Lower lobe of right lung (tissue), 2 donors: ENCODE results near the gene AUTS2. TPM values are rescaled to one million over a fixed set of nuclear protein-coding genes. Genes with fewer than 3 reads are reported as not detected.

Experiments
- ATAC-seq, 2 donors: fragments of 200-7000 bp; cut with Tn5 transposase; one replicate each; pipeline ENCODE4 v1.9.1; 2020 to 2022; ENCODE audit warnings: mild to moderate bottlenecking in 2 of 2, moderate library complexity in 2 of 2
- DNase-seq: peaks from one replicate; pipeline ENCODE4 v3.0.0-alpha.2; 2020
- H3K27ac ChIP-seq: fragments of 200-600 bp; one replicate; pipeline ENCODE4 v1.8.0; 2022
- H3K27me3 ChIP-seq: fragments of 200-600 bp; one replicate; pipeline ENCODE4 v1.8.0; 2022; ENCODE audit warnings: low read depth
- H3K36me3 ChIP-seq: fragments of 200-600 bp; one replicate; pipeline ENCODE4 v1.8.0; 2022; ENCODE audit warnings: mild to moderate bottlenecking
- H3K4me1 ChIP-seq: fragments of 200-600 bp; one replicate; pipeline ENCODE4 v1.8.0; 2022
- H3K4me3 ChIP-seq: fragments of 200-600 bp; one replicate; pipeline ENCODE4 v1.8.0; 2022; ENCODE audit warnings: mild to moderate bottlenecking
- H3K9me3 ChIP-seq: fragments of 200-600 bp; one replicate; pipeline ENCODE4 v1.8.0; 2022
- intact Hi-C: fragments of 100-400 bp; cut with DNase I; formaldehyde crosslinking; loops from one replicate; pipeline ENCODE4 v1.11.0; 2022
- total RNA-seq: library from RNA; stranded (reverse); fragmentation: NEBNext Ultra II Directional; extraction: Animal tissue kit (Norgen Biotek cat#: 25700); gene quantifications from one replicate; pipeline ENCODE4 v1.2.1, GENCODE V29; 2021
- TF ChIP-seq, protein P1 (sequence below): fragments of 200-600 bp; IDR thresholded peaks from one replicate; pipeline ENCODE4 v1.8.0; 2022; ENCODE audit warnings: antibody characterized with exemption, mild to moderate bottlenecking
- donor health status: DM: no; HTN: yes; CAD: no; lungs with severe emphysema.

AUTS2 gene
- total RNA-seq, 1 donor from 2014 or later: 45.7 TPM

DNA sequence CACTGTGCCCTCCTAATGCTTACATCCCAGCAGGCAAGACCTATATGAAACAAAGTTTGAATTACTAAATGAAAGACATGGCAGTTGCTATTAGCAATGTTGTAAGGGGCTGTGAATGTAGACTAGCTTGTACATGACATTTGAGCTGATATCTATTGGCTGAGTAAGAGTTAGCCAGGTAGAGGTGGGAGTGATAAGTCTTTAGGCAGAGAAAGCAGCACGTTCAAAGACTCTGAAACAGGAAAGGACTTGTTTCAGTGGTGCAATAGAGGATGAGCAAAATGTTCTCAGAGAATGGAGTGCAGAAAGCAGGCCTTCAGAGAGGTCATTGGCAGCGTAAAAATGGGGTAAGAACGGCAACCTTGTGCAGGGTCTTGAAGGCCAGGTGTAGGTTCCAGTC, 687.6 kb downstream of the AUTS2 start:
- TF ChIP-seq, protein P1, sequence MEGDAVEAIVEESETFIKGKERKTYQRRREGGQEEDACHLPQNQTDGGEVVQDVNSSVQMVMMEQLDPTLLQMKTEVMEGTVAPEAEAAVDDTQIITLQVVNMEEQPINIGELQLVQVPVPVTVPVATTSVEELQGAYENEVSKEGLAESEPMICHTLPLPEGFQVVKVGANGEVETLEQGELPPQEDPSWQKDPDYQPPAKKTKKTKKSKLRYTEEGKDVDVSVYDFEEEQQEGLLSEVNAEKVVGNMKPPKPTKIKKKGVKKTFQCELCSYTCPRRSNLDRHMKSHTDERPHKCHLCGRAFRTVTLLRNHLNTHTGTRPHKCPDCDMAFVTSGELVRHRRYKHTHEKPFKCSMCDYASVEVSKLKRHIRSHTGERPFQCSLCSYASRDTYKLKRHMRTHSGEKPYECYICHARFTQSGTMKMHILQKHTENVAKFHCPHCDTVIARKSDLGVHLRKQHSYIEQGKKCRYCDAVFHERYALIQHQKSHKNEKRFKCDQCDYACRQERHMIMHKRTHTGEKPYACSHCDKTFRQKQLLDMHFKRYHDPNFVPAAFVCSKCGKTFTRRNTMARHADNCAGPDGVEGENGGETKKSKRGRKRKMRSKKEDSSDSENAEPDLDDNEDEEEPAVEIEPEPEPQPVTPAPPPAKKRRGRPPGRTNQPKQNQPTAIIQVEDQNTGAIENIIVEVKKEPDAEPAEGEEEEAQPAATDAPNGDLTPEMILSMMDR: no peak
- Histone ChIP-seq H3K4me1 (no peaks in the 10 kb centered on the region), H3K27ac (no peak overlapping the region), H3K27me3 (no peaks in the 10 kb centered on the region), H3K4me3 (no peak overlapping the region), H3K9me3 (no peaks in the 10 kb centered on the region), H3K36me3 (no peaks in the 10 kb centered on the region)
- ATAC-seq (no peak), DNase-seq (no peak)
- intact Hi-C loops: no loop called here

DNA sequence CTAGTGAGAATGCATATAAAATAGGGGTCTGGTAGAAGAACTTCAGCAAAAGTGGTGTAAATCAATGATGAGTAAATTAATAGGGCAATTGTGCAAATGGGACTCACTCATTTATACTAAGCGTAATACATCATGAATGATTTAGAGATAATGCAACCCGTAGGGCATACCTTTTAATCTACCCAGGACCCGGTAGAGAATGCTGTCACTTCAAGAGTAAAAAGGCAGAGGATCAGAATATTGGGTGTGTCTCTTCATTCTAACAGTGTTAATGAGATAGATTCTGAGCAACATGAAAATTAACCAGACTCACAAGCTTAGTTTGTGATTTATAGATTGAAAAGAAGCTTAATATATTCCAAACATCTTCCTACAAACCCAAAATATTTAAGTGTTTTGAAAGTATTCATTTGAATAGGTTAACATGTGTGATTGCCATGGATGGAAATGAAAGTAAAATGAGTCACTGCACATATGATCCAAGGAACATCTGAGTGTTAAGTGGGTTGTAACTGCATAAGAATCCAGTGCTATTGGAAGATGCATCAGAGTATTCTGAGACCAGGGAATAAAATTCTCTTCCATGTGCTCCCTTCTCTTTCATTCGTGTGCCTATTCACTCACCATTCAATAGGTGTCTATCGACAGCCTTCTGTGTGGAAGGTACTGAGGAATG, 690.6 kb downstream of the AUTS2 start:
- DNase-seq (no peak), ATAC-seq (no peak)
- H3K4me1 ChIP-seq: no peaks in the 10 kb centered on the region
- no peak overlapping the region for H3K4me3 ChIP-seq
- no peaks in the 10 kb centered on the region for H3K27me3 ChIP-seq
- H3K9me3 ChIP-seq: no peaks in the 10 kb centered on the region
- intact Hi-C loops: no loop called here
- no peak overlapping the region for H3K27ac ChIP-seq
- TF ChIP-seq, protein P1: no peak
- H3K36me3 ChIP-seq: no peaks in the 10 kb centered on the region

DNA sequence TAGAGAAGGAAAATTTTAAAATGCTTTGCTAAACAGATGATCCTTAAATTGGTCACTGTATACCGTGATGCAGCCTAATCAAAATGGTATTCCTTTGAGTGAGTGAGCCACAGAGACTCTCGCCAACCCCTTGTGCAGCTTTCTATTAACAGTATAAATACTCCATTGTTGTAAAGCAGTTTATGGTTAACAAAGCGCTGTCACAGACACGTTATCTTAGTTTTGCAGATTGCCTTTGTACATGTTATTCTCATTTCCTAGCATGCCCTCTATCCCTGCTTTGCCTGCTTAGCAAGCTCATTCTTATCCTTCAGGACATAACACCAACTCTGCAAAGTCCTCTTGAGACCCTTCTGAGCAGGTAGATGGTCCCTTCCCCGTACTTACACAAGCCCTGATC, 694.4 kb downstream of the AUTS2 start:
- H3K36me3 ChIP-seq: no peaks in the 10 kb centered on the region
- ATAC-seq (no peak), DNase-seq (no peak)
- no peak overlapping the region for H3K27ac ChIP-seq
- no peak overlapping the region for H3K4me3 ChIP-seq
- TF ChIP-seq, protein P1: no peak
- H3K27me3 ChIP-seq: no peaks in the 10 kb centered on the region
- intact Hi-C loops: no loop called here
- H3K9me3 ChIP-seq: no peaks in the 10 kb centered on the region
- no peaks in the 10 kb centered on the region for H3K4me1 ChIP-seq

DNA sequence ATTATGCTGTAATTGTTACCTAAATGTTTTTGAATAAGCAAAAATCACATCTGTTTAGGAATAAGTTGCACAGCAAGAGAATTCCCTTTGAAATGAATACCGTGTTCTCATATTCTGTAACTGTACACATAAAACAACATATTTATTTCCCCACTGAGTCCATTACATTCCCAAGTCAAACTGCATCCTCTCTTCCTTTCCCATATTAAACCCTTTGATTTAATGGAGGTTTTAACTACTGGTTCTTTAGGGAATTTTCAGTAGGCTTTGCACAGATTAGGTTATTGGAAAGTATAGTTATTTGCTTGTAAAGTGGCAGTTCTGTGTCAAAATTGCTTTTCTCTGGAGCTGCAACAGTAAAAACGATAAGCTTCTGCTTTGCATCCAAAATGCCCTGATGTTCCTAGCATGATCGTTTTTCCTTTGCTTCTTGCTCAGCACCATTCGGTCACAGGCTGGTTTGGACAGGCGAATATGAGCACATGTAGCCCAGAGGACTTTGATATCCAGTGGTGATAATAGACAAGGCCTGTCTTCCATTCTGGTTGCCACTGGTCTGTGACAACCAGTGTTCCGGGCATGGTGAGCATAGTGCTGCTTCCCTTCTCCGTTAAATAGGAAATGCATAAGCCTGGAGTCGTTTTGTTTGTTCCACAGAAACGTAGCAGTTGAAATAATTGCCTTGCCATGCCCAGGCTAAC, 696.1 kb downstream of the AUTS2 start:
- H3K4me3 ChIP-seq: no peak overlapping the region
- ATAC-seq (no peak), DNase-seq (no peak)
- intact Hi-C loops: no loop called here
- H3K4me1 ChIP-seq: no peaks in the 10 kb centered on the region
- H3K27ac ChIP-seq: no peak overlapping the region
- no peaks in the 10 kb centered on the region for H3K27me3 ChIP-seq
- TF ChIP-seq, protein P1: no peak
- H3K36me3 ChIP-seq: no peaks in the 10 kb centered on the region
- no peaks in the 10 kb centered on the region for H3K9me3 ChIP-seq

DNA sequence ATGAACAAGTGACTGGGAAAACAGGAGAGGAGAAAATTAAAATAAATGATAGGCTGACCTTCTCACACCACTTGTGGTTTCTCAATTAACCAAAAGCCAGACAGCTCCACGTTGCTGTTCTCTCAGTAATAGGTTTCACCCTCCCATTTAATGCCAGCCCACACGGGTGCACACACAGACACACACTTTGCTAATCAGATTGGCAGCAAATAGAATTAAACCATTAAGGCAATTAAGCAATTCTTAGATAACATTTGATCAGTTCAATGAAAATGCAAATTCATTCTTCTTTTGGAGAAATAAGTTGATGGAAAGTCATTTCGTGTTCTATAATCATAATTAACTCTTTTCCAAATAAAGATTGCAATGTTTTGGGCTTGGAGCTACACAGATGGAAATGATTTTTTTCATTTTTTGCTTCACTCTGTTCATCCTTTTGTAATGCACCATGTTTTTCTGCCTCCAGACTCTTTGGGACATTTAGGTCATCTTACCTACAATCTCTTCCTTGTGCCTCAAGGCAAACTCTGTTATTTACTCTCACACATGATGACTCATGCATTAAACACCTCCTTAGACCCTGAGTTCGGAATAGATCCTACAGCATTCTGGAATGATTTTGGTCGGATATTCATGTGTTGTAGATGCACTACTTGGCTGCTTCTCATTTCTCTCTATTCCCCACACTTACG, 700.7 kb downstream of the AUTS2 start:
- Histone ChIP-seq H3K9me3 (no peaks in the 10 kb centered on the region), H3K4me1 (no peaks in the 10 kb centered on the region), H3K27ac (no peak overlapping the region), H3K4me3 (no peak overlapping the region), H3K27me3 (no peaks in the 10 kb centered on the region), H3K36me3 (no peaks in the 10 kb centered on the region)
- DNase-seq: no peak
- ATAC-seq: no peak
- TF ChIP-seq, protein P1: no peak
- intact Hi-C loops: no loop called here
